A673 (cell line): Measurements from ENCODE around the gene GSDMA. TPM values are rescaled to one million over a fixed set of nuclear protein-coding genes. Genes with fewer than 3 reads are reported as not detected.

Experiments used
- BruUV-seq: library from RNA; stranded (reverse); fragments of 400-500 nt; replicated peaks from 2 replicates; lab custom pipeline; 2021; lab: Mats Ljungman, UMichigan
- CTCF ChIA-PET: fragments of 300-600 bp; sonication (Branson Sonifier 250); formaldehyde crosslinking; loops from one replicate; lab custom pipeline; 2022; ENCODE audit warnings: antibody characterized with exemption; lab: Charles Lee
- POLR2A ChIA-PET: fragments of 300-600 bp; sonication (Branson Sonifier 250); formaldehyde crosslinking; loops from one replicate; lab custom pipeline; 2022; ENCODE audit warnings: antibody characterized with exemption; ENCODE audit not compliant: low non-redundant PET; lab: Charles Lee
- DNase-seq: peaks from one replicate; pipeline ENCODE4 v3.0.0-alpha.2; 2015; ENCODE audit warnings: low spot score
- H3K27ac ChIP-seq: fragments of 200-600 bp; sonication (generic); 2 replicates; pipeline ENCODE4 v1.5.1; 2016; ENCODE audit warnings: mixed run types, low read depth, mild to moderate bottlenecking, mixed read lengths, antibody characterized with exemption, low read length; ENCODE audit not compliant: poor library complexity, severe bottlenecking
- H3K27me3 ChIP-seq: fragments of 200-600 bp; sonication (generic); replicated peaks from 2 replicates; pipeline ENCODE4 v1.6.1; 2017; ENCODE audit warnings: mixed run types, low read depth, mild to moderate bottlenecking, mixed read lengths, antibody characterized with exemption, low read length; ENCODE audit not compliant: insufficient read depth, poor library complexity
- H3K36me3 ChIP-seq: fragments of 200-600 bp; sonication (generic); 2 replicates; pipeline ENCODE4 v1.6.1; 2016; ENCODE audit warnings: mixed run types, mild to moderate bottlenecking, mixed read lengths, antibody characterized with exemption, low read length; ENCODE audit not compliant: insufficient read depth, poor library complexity, severe bottlenecking
- H3K4me1 ChIP-seq: fragments of 200-600 bp; sonication (generic); 2 replicates; pipeline ENCODE4 v1.6.1; 2017; ENCODE audit warnings: mixed run types, mild to moderate bottlenecking, mixed read lengths, antibody characterized with exemption, low read length; ENCODE audit not compliant: insufficient read depth, poor library complexity, severe bottlenecking
- H3K4me3 ChIP-seq: fragments of 200-600 bp; sonication (generic); 2 replicates; pipeline ENCODE4 v1.5.1; 2016; ENCODE audit warnings: low read depth, mixed run types, mild to moderate bottlenecking, mixed read lengths, low read length; ENCODE audit not compliant: poor library complexity, severe bottlenecking
- H3K9me3 ChIP-seq: fragments of 200-600 bp; sonication (generic); 2 replicates; pipeline ENCODE4 v1.6.1; 2016; ENCODE audit warnings: mixed run types, low read depth, mild to moderate bottlenecking, mixed read lengths, antibody characterized with exemption, low read length; ENCODE audit not compliant: poor library complexity, severe bottlenecking
- EZH2 ChIP-seq: fragments of 200-600 bp; sonication (generic); IDR thresholded peaks from 2 replicates; pipeline ENCODE4 v1.6.1; 2017; ENCODE audit warnings: borderline replicate concordance, low read depth, mild to moderate bottlenecking, mixed read lengths, antibody characterized with exemption, low read length; ENCODE audit not compliant: poor library complexity, severe bottlenecking
- intact Hi-C: fragments of 100-400 bp; cut with micrococcal nuclease; formaldehyde crosslinking; loops from one replicate; pipeline ENCODE4 v1.10.0; 2022; ENCODE audit not compliant: unreplicated experiment
- total RNA-seq: library from RNA; stranded (reverse); gene quantifications from 2 replicates; pipeline ENCODE4 v1.2.3, GENCODE V29; 2021
- TF ChIP-seq, protein P1 (sequence below): fragments of 300-800, 200-600 bp; sonication (generic); conservative IDR thresholded peaks from 2 replicates; pipeline ENCODE4 v1.5.1; 2017; ENCODE audit warnings: low read depth, mild to moderate bottlenecking, antibody characterized with exemption, low read length, moderate library complexity, mixed read lengths

The GSDMA gene
- total RNA-seq, 1 experiment from 2014 or later: not detected

DNA sequence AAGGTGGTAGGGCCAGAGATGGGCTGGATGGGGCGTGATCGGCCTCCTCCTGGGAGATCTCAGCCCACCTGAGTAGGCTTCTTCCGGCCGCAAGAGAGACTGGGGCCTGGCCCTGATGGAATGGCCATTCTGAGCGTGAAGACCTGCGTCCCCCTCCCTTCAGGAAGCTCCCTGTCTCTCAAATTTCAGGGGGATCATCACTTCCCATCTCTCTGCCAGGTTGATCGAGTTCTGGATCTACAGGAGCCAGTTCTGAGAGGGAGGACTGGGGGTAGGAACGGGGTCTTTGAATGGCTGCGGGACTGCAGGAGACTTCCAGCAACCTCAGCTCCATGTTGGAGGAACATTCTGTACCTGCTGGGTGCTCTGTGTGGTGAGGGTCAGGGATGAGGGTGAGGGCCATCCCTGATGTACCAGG, 9.3 kb upstream of the GSDMA start:
- peak overlapping the region; percentile 42 for H3K4me3 ChIP-seq
- BruUV-seq: no TSS peak
- no peaks in the 10 kb centered on the region for H3K36me3 ChIP-seq
- ChIA-PET CTCF (no interaction called here), POLR2A (no interaction called here)
- H3K9me3 ChIP-seq: no peaks in the 10 kb centered on the region
- H3K27ac ChIP-seq: no peak overlapping the region
- no peak for DNase-seq
- no peaks in the 10 kb centered on the region for H3K4me1 ChIP-seq
- no peak for TF ChIP-seq EZH2
- TF ChIP-seq, protein P1, sequence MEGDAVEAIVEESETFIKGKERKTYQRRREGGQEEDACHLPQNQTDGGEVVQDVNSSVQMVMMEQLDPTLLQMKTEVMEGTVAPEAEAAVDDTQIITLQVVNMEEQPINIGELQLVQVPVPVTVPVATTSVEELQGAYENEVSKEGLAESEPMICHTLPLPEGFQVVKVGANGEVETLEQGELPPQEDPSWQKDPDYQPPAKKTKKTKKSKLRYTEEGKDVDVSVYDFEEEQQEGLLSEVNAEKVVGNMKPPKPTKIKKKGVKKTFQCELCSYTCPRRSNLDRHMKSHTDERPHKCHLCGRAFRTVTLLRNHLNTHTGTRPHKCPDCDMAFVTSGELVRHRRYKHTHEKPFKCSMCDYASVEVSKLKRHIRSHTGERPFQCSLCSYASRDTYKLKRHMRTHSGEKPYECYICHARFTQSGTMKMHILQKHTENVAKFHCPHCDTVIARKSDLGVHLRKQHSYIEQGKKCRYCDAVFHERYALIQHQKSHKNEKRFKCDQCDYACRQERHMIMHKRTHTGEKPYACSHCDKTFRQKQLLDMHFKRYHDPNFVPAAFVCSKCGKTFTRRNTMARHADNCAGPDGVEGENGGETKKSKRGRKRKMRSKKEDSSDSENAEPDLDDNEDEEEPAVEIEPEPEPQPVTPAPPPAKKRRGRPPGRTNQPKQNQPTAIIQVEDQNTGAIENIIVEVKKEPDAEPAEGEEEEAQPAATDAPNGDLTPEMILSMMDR: no peak
- intact Hi-C loops: no loop called here
- no peaks in the 10 kb centered on the region for H3K27me3 ChIP-seq

DNA sequence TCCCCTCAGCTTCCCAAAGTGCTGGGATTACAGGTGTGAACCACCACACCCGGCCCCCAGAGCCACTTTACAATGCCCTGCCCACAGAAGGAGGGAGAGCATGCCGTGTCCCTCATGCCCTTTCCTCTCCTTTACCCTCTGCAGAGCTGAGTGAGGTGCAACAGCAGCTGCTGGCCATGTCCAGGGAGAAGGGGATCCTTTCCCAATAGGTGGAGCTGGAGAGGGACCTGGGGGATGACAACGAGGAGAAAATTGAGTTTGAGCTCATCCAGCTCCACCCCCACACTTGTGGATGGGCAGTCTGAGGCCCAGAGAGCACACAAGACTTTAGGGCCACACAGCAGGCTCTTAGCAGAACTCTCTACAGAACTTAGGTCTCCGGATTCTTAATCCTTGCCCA, 7.9 kb upstream of the GSDMA start:
- Histone ChIP-seq H3K27ac (no peak overlapping the region), H3K4me1 (no peaks in the 10 kb centered on the region), H3K36me3 (no peaks in the 10 kb centered on the region), H3K9me3 (no peaks in the 10 kb centered on the region), H3K27me3 (no peaks in the 10 kb centered on the region), H3K4me3 (no peak overlapping the region)
- BruUV-seq: no TSS peak
- intact Hi-C loops: no loop called here
- CTCF ChIA-PET: no interaction called here
- DNase-seq: no peak
- POLR2A ChIA-PET: no interaction called here
- TF ChIP-seq EZH2: no peak
- TF ChIP-seq, protein P1: no peak

DNA sequence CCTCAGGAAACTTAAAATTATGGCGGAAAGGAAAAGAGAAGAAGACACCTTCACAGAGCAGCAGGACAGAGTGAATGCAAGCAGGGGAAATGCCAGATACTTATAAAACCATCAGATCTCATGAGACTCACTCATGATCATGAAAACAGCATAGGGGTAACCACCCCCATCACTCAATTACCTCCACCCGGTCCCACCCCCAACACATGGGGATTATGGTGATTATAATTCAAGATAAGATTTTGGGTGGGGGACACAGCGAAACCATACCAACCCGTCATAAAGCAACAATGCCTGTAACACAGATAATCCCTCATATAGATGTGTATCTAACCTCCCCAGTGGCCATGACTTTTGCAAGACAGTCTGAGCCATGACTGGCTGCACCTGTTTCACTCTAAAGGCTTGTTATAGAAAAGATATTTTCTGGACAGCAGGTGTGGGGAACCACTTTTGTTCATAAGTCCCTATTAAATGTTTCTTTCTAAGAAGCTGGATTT, 7.0 kb upstream of the GSDMA start:
- CTCF ChIA-PET: no interaction called here

More for the DNA sequence above, 7.0 kb upstream of the GSDMA start:
- H3K4me1 ChIP-seq: no peaks in the 10 kb centered on the region
- POLR2A ChIA-PET: no interaction called here
- no peak overlapping the region for H3K27ac ChIP-seq
- DNase-seq: no peak
- no TSS peak for BruUV-seq
- TF ChIP-seq, protein P1: no peak
- TF ChIP-seq EZH2: no peak
- no peak overlapping the region for H3K4me3 ChIP-seq
- intact Hi-C loops: no loop called here
- no peaks in the 10 kb centered on the region for H3K9me3 ChIP-seq
- H3K27me3 ChIP-seq: no peaks in the 10 kb centered on the region
- H3K36me3 ChIP-seq: no peaks in the 10 kb centered on the region
